ENCODE results near the gene SSBP1.
"Not testable (repeated sequence)": the region's sequence is repeated elsewhere in the genome, so short reads cannot be mapped to it uniquely, and the experiment has no call there.

The SSBP1 gene

DNA sequence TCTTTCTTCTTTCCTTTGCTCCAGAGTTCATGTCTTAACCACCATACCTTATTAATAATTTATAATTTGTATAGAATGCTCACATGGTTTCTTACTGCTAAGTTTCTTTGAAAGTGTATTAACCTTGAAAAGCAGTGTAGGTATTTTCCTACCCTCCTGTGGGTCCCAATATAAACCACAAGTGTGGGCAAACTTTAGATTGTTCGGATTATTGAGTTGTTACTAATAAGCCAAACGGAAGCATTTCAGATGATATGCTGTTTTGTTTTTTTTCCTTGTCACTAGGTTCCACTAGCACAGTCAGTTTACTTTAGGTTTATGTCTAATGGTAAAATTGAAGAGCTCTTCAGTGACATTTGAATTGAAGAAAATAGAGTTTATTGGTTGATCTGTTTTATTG is 10.2 kb downstream of the SSBP1 start:
- H3K9me3 ChIP-seq (ENCODE audit: insufficient read depth, low read depth, low read length), result peaks cover 10% of the 10 kb centered on the region; the same call in 1 of the 2 replicates
- no peak overlapping the region for H3K4me2 ChIP-seq (ENCODE audit: low read depth, low read length, poor library complexity, severe bottlenecking)
- no peaks in the 10 kb centered on the region for H3K4me1 ChIP-seq (ENCODE audit: insufficient read depth, low read length, poor library complexity, severe bottlenecking)
- H3K27me3 ChIP-seq (ENCODE audit: insufficient read depth, low read length, poor library complexity, severe bottlenecking), result no peaks in the 10 kb centered on the region
- H3K9ac ChIP-seq (ENCODE audit: low read depth, low read length, poor library complexity, severe bottlenecking), result no peak overlapping the region
- peaks cover 89% of the 10 kb centered on the region for H3K36me3 ChIP-seq (ENCODE audit: insufficient read depth, low read length)
- H4K20me1 ChIP-seq (ENCODE audit: insufficient read depth, low read length, poor library complexity, severe bottlenecking), result peaks cover 20% of the 10 kb centered on the region
- H3K9me2 ChIP-seq (replicated peaks; ENCODE audit: low read depth, low read length), result no peaks in the 10 kb centered on the region
- H3K4me3 ChIP-seq (ENCODE audit: low read length, poor library complexity, severe bottlenecking), result no peak overlapping the region
- H2AFZ ChIP-seq (ENCODE audit: low read length), result no peak overlapping the region
- H3K79me2 ChIP-seq (ENCODE audit: insufficient read depth, low read length), result no peaks in the 10 kb centered on the region; the same call in 1 of the 2 replicates
- no peak for TF ChIP-seq EZH2phosphoT487 (IDR thresholded peaks at IDR 0.05; ENCODE audit: borderline replicate concordance)
- TF ChIP-seq CTCF (conservative IDR thresholded peaks at IDR 0.05; ENCODE audit: low read length), result no peak
- no peaks in the 10 kb centered on the region for H3F3A ChIP-seq (ENCODE audit: low read depth)

GRCh38 chr7:141751904-141752303 is 13.7 kb downstream of the SSBP1 start:
- H3K4me2 ChIP-seq (ENCODE audit: low read depth, low read length, poor library complexity, severe bottlenecking); H3F3A ChIP-seq (ENCODE audit: low read depth); H2AFZ ChIP-seq (ENCODE audit: low read length); H3K9me2 ChIP-seq (replicated peaks; ENCODE audit: low read depth, low read length); H3K9me3 ChIP-seq (ENCODE audit: insufficient read depth, low read depth, low read length); H4K20me1 ChIP-seq (ENCODE audit: insufficient read depth, low read length, poor library complexity, severe bottlenecking); H3K4me1 ChIP-seq (ENCODE audit: insufficient read depth, low read length, poor library complexity, severe bottlenecking); H3K27me3 ChIP-seq (ENCODE audit: insufficient read depth, low read length, poor library complexity, severe bottlenecking); H3K4me3 ChIP-seq (ENCODE audit: low read length, poor library complexity, severe bottlenecking); H3K79me2 ChIP-seq (ENCODE audit: insufficient read depth, low read length); H3K9ac ChIP-seq (ENCODE audit: low read depth, low read length, poor library complexity, severe bottlenecking): not testable (repeated sequence)
- peaks cover 64% of the 10 kb centered on the region for H3K36me3 ChIP-seq (ENCODE audit: insufficient read depth, low read length)

- peaks cover 10% of the 10 kb centered on the region; the same call in 1 of the 2 replicates for H3K9me3 ChIP-seq (ENCODE audit: insufficient read depth, low read depth, low read length)
- H3K4me3 ChIP-seq (ENCODE audit: low read length, poor library complexity, severe bottlenecking), result no peak overlapping the region
- no peaks in the 10 kb centered on the region for H3K4me1 ChIP-seq (ENCODE audit: insufficient read depth, low read length, poor library complexity, severe bottlenecking)
- no peaks in the 10 kb centered on the region for H3F3A ChIP-seq (ENCODE audit: low read depth)
- H3K4me2 ChIP-seq (ENCODE audit: low read depth, low read length, poor library complexity, severe bottlenecking), result no peak overlapping the region
- no peaks in the 10 kb centered on the region for H3K27me3 ChIP-seq (ENCODE audit: insufficient read depth, low read length, poor library complexity, severe bottlenecking)
- peak; percentile 55 for TF ChIP-seq CTCF (conservative IDR thresholded peaks at IDR 0.05; ENCODE audit: low read length)
- TF ChIP-seq EZH2phosphoT487 (IDR thresholded peaks at IDR 0.05; ENCODE audit: borderline replicate concordance), result no peak
- no peaks in the 10 kb centered on the region for H3K9me2 ChIP-seq (replicated peaks; ENCODE audit: low read depth, low read length)
- no peaks in the 10 kb centered on the region for H3K79me2 ChIP-seq (ENCODE audit: insufficient read depth, low read length)
- no peak overlapping the region for H2AFZ ChIP-seq (ENCODE audit: low read length)
- H3K9ac ChIP-seq (ENCODE audit: low read depth, low read length, poor library complexity, severe bottlenecking), result no peak overlapping the region
- H4K20me1 ChIP-seq (ENCODE audit: insufficient read depth, low read length, poor library complexity, severe bottlenecking), result no peaks in the 10 kb centered on the region
- peaks cover 70% of the 10 kb centered on the region for H3K36me3 ChIP-seq (ENCODE audit: insufficient read depth, low read length)
These were observed 14.5 kb downstream of the SSBP1 start for GRCh38 chr7:141752634-141753033.

DNA sequence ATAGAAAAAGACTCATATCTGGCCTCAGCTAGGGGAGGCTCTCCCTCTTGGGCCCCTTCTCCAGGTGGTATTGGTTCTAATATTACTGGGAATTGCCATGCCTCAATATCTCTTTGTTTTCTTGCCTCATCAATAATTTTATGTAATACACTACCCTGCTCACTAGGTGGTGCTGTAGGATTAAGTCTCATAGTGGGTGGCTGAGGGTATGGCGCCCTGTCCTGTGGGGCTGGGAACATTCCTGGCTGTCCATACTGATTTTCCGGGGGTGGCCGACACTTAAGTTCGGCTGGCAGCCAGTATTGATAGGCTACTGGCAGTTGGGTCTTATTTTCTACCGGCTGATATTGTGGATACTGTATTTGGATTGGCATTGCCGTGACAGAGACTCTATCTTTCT is 16.8 kb downstream of the SSBP1 start:
- H3K9me3 ChIP-seq (ENCODE audit: insufficient read depth, low read depth, low read length), result peaks cover 10% of the 10 kb centered on the region; the same call in 1 of the 2 replicates
- H3K4me3 ChIP-seq (ENCODE audit: low read length, poor library complexity, severe bottlenecking), result no peak overlapping the region
- no peaks in the 10 kb centered on the region for H4K20me1 ChIP-seq (ENCODE audit: insufficient read depth, low read length, poor library complexity, severe bottlenecking)
- no peaks in the 10 kb centered on the region for H3K4me1 ChIP-seq (ENCODE audit: insufficient read depth, low read length, poor library complexity, severe bottlenecking)
- no peak overlapping the region for H2AFZ ChIP-seq (ENCODE audit: low read length)
- H3K4me2 ChIP-seq (ENCODE audit: low read depth, low read length, poor library complexity, severe bottlenecking), result no peak overlapping the region
- H3K27me3 ChIP-seq (ENCODE audit: insufficient read depth, low read length, poor library complexity, severe bottlenecking), result no peaks in the 10 kb centered on the region
- H3K36me3 ChIP-seq (ENCODE audit: insufficient read depth, low read length), result peaks cover 67% of the 10 kb centered on the region
- no peaks in the 10 kb centered on the region for H3F3A ChIP-seq (ENCODE audit: low read depth)
- H3K9me2 ChIP-seq (replicated peaks; ENCODE audit: low read depth, low read length), result no peaks in the 10 kb centered on the region
- TF ChIP-seq EZH2phosphoT487 (IDR thresholded peaks at IDR 0.05; ENCODE audit: borderline replicate concordance), result no peak
- TF ChIP-seq CTCF (conservative IDR thresholded peaks at IDR 0.05; ENCODE audit: low read length), result peak; percentile 71
- no peaks in the 10 kb centered on the region for H3K79me2 ChIP-seq (ENCODE audit: insufficient read depth, low read length)
- H3K9ac ChIP-seq (ENCODE audit: low read depth, low read length, poor library complexity, severe bottlenecking), result no peak overlapping the region
